GM21381 (cell line): ENCODE measurements around the gene DDX27.
"Not testable (repeated sequence)": the region's sequence is repeated elsewhere in the genome, so short reads cannot be mapped to it uniquely, and the experiment has no call there.

Experiments
- ATAC-seq: cut with Tn5 transposase; IDR thresholded peaks from one replicate; pipeline ENCODE4 v1.9.1; 2021; ENCODE audit warnings: mild to moderate bottlenecking, moderate library complexity; ENCODE audit not compliant: unreplicated experiment

DDX27 gene

GRCh38 chr20:49199729-49200293, 19.4 kb upstream of the DDX27 start:
- ATAC-seq, result no peak

- no peak for ATAC-seq
Observed at GRCh38 chr20:49203011-49203410, 16.2 kb upstream of the DDX27 start.

GRCh38 chr20:49203746-49204145, 15.5 kb upstream of the DDX27 start:
- ATAC-seq, result no peak

- no peak for ATAC-seq
Observed at GRCh38 chr20:49207076-49207475, 12.1 kb upstream of the DDX27 start.

GRCh38 chr20:49210101-49210756, 9.0 kb upstream of the DDX27 start:
- ATAC-seq, result no peak

GRCh38 chr20:49210757-49211110, 8.5 kb upstream of the DDX27 start:
- ATAC-seq, result no peak

GRCh38 chr20:49214571-49214970, 4.6 kb upstream of the DDX27 start:
- no peak for ATAC-seq

- ATAC-seq, result no peak
Observed at GRCh38 chr20:49215232-49215631, 4.0 kb upstream of the DDX27 start.

GRCh38 chr20:49216991-49217578, 2.1 kb upstream of the DDX27 start:
- no peak for ATAC-seq

- not testable (repeated sequence) for ATAC-seq
Observed at GRCh38 chr20:49218739-49219090, 501 bp upstream of the DDX27 start.

GRCh38 chr20:49219924-49220831, 962 bp downstream of the DDX27 start:
- ATAC-seq, result no peak

GRCh38 chr20:49225896-49226295, 6.7 kb downstream of the DDX27 start:
- no peak for ATAC-seq

GRCh38 chr20:49228676-49229075, 9.5 kb downstream of the DDX27 start:
- no peak for ATAC-seq

- ATAC-seq, result no peak
Observed at GRCh38 chr20:49229381-49229780, 10.2 kb downstream of the DDX27 start.

- ATAC-seq, result no peak
Observed at GRCh38 chr20:49230021-49230420, 10.8 kb downstream of the DDX27 start.

- ATAC-seq, result no peak
Observed at GRCh38 chr20:49230561-49231133, 11.4 kb downstream of the DDX27 start.

GRCh38 chr20:49231471-49231870, 12.3 kb downstream of the DDX27 start:
- no peak for ATAC-seq

GRCh38 chr20:49233226-49233625, 14.0 kb downstream of the DDX27 start:
- ATAC-seq, result no peak

- no peak for ATAC-seq
Observed at GRCh38 chr20:49234831-49235230, 15.6 kb downstream of the DDX27 start.

- ATAC-seq, result no peak
Observed at GRCh38 chr20:49236301-49236700, 17.1 kb downstream of the DDX27 start.

- ATAC-seq, result no peak
Observed at GRCh38 chr20:49237531-49237930, 18.3 kb downstream of the DDX27 start.
